Type B pancreatic cell (in vitro differentiated cells): Measurements from ENCODE around the gene ELMO2. TPM values are rescaled to one million over a fixed set of nuclear protein-coding genes. Genes with fewer than 3 reads are reported as not detected.

Experiments used
- DNase-seq: peaks from one replicate; pipeline ENCODE4 v3.0.0; 2021; ENCODE audit warnings: mixed read lengths; ENCODE audit not compliant: unreplicated experiment; ENCODE audit errors: extremely low spot score
- H3K27ac Mint-ChIP-seq: 2 replicates; pipeline ENCODE4 v1.8.0; 2021; ENCODE audit warnings: mild to moderate bottlenecking, mixed read lengths
- H3K27me3 Mint-ChIP-seq: 2 replicates; pipeline ENCODE4 v1.8.0; 2021; ENCODE audit warnings: mixed read lengths
- H3K36me3 Mint-ChIP-seq: 2 replicates; pipeline ENCODE4 v1.8.0; 2021; ENCODE audit warnings: mixed read lengths
- H3K4me1 Mint-ChIP-seq: one replicate; pipeline ENCODE4 v1.8.0; 2021; ENCODE audit warnings: mixed read lengths; ENCODE audit not compliant: unreplicated experiment
- H3K4me3 Mint-ChIP-seq: 2 replicates; pipeline ENCODE4 v1.8.0; 2021; ENCODE audit warnings: mild to moderate bottlenecking, mixed read lengths
- H3K9me3 Mint-ChIP-seq: 2 replicates; pipeline ENCODE4 v1.8.0; 2021; ENCODE audit warnings: mixed read lengths
- CTCF ChIP-seq: fragments of 200-600 bp; sonication (generic); conservative IDR thresholded peaks from 2 replicates; pipeline ENCODE4 v1.5.0; 2021; ENCODE audit warnings: antibody characterized with exemption, mild to moderate bottlenecking
- total RNA-seq: library from RNA; stranded (reverse); gene quantifications from 2 replicates; pipeline ENCODE4 v1.2.1, GENCODE V29; 2021; ENCODE audit warnings: low replicate concordance

ELMO2 gene
- total RNA-seq, 1 donor from 2014 or later: 49.1 TPM

GRCh38 chr20:46375771-46376170 lies 30.6 kb downstream of the ELMO2 start:
- Mint-ChIP-seq H3K36me3 (peaks cover 31% of the 10 kb centered on the region), H3K4me1 (no peaks in the 10 kb centered on the region), H3K27me3 (no peaks in the 10 kb centered on the region), H3K4me3 (no peak overlapping the region), H3K9me3 (no peaks in the 10 kb centered on the region), H3K27ac (no peak overlapping the region)
- no peak for DNase-seq
- no peak for TF ChIP-seq CTCF

- Mint-ChIP-seq H3K27ac (no peak overlapping the region), H3K4me3 (no peak overlapping the region), H3K4me1 (no peaks in the 10 kb centered on the region), H3K27me3 (no peaks in the 10 kb centered on the region), H3K36me3 (peaks cover 29% of the 10 kb centered on the region), H3K9me3 (no peaks in the 10 kb centered on the region)
- no peak for DNase-seq
- TF ChIP-seq CTCF: no peak
Measured at GRCh38 chr20:46374383-46374782, 32.0 kb downstream of the ELMO2 start.

- H3K36me3 Mint-ChIP-seq: peaks cover 37% of the 10 kb centered on the region
- TF ChIP-seq CTCF: no peak
- no peaks in the 10 kb centered on the region for H3K4me1 Mint-ChIP-seq
- no peak for DNase-seq
- H3K4me3 Mint-ChIP-seq: no peak overlapping the region
- H3K9me3 Mint-ChIP-seq: no peaks in the 10 kb centered on the region
- no peak overlapping the region for H3K27ac Mint-ChIP-seq
- H3K27me3 Mint-ChIP-seq: no peaks in the 10 kb centered on the region
Measured at GRCh38 chr20:46371656-46372055, 34.8 kb downstream of the ELMO2 start.

GRCh38 chr20:46368902-46369268 lies 37.5 kb downstream of the ELMO2 start:
- DNase-seq: no peak
- no peaks in the 10 kb centered on the region for H3K9me3 Mint-ChIP-seq
- peaks cover 24% of the 10 kb centered on the region for H3K36me3 Mint-ChIP-seq
- H3K4me3 Mint-ChIP-seq: no peak overlapping the region
- TF ChIP-seq CTCF: no peak
- H3K4me1 Mint-ChIP-seq: peaks cover 5% of the 10 kb centered on the region
- H3K27ac Mint-ChIP-seq: no peak overlapping the region
- no peaks in the 10 kb centered on the region for H3K27me3 Mint-ChIP-seq

GRCh38 chr20:46367967-46368901 lies 38.2 kb downstream of the ELMO2 start:
- no peak for DNase-seq
- no peak for TF ChIP-seq CTCF
- H3K36me3 Mint-ChIP-seq: peaks cover 29% of the 10 kb centered on the region

More at GRCh38 chr20:46367967-46368901, 38.2 kb downstream of the ELMO2 start:
- peak overlapping the region; percentile 28 for H3K4me3 Mint-ChIP-seq
- H3K27me3 Mint-ChIP-seq: no peaks in the 10 kb centered on the region
- H3K27ac Mint-ChIP-seq: peak overlapping the region; percentile 32
- H3K4me1 Mint-ChIP-seq: peaks cover 12% of the 10 kb centered on the region
- no peaks in the 10 kb centered on the region for H3K9me3 Mint-ChIP-seq
